Fibroblast of skin of right quadriceps (primary cell): Measurements from ENCODE around the gene DLX1.
A peak's percentile ranks its signal among the peaks of the same experiment; 100 is the strongest.

Experiments used
- DNase-seq: peaks from one replicate; pipeline ENCODE4 v3.0.0-alpha.2; 2013

Gene DLX1

GRCh38 chr2:172088245-172089004 is 3.1 kb downstream of the DLX1 start:
- no peak for DNase-seq

- DNase-seq, result no peak
Observed at GRCh38 chr2:172089005-172089504, 3.7 kb downstream of the DLX1 start.

- no peak for DNase-seq
Observed at GRCh38 chr2:172089633-172090032, 4.3 kb downstream of the DLX1 start.

GRCh38 chr2:172090044-172090961 is 5.0 kb downstream of the DLX1 start:
- DNase-seq, result no peak

- no peak for DNase-seq
Observed at GRCh38 chr2:172091000-172091641, 5.8 kb downstream of the DLX1 start.

GRCh38 chr2:172091761-172092566 is 6.7 kb downstream of the DLX1 start:
- no peak for DNase-seq

GRCh38 chr2:172092716-172093415 is 7.6 kb downstream of the DLX1 start:
- no peak for DNase-seq

GRCh38 chr2:172093416-172094293 is 8.3 kb downstream of the DLX1 start:
- no peak for DNase-seq

GRCh38 chr2:172094294-172095145 is 9.2 kb downstream of the DLX1 start:
- DNase-seq, result no peak

GRCh38 chr2:172095146-172095904 is 10.0 kb downstream of the DLX1 start:
- DNase-seq, result peak; percentile 89

GRCh38 chr2:172095905-172096625 is 10.8 kb downstream of the DLX1 start:
- DNase-seq, result no peak

GRCh38 chr2:172096626-172097547 is 11.6 kb downstream of the DLX1 start:
- peak; percentile 85 for DNase-seq

GRCh38 chr2:172097557-172098131 is 12.3 kb downstream of the DLX1 start:
- DNase-seq, result no peak

- no peak for DNase-seq
Observed at GRCh38 chr2:172098287-172098649, 13.0 kb downstream of the DLX1 start.

GRCh38 chr2:172098650-172099471 is 13.6 kb downstream of the DLX1 start:
- peak; percentile 85 for DNase-seq
